ENCODE measurements around the gene BOC. TPM values are rescaled to one million over a fixed set of nuclear protein-coding genes. Genes with fewer than 3 reads are reported as not detected.

BOC gene
- total RNA-seq, result 114 and 130 TPM in 2 replicates
- long read RNA-seq, partial matches to known transcripts, result 9 of 20 reads
- long read RNA-seq, other reads (novel, unspliced or antisense), result 8 of 20 reads

- no peaks in the 10 kb centered on the region for H3K9me3 Mint-ChIP-seq
- H3K4me3 Mint-ChIP-seq, result peak within 1 kb of the TSS; percentile 92
- H3K36me3 Mint-ChIP-seq (ENCODE audit: low read depth), result peaks cover 8% of the 10 kb centered on the region
- peaks cover 16% of the 10 kb centered on the region for H3K27me3 Mint-ChIP-seq (ENCODE audit: low read depth)
- peak; percentile 26 for DNase-seq (ENCODE audit: low read depth, low spot score)
- peak within 1 kb of the TSS; percentile 97 for H3K27ac Mint-ChIP-seq (ENCODE audit: unreplicated experiment)
- TF ChIP-seq CTCF (conservative IDR thresholded peaks at IDR 0.05), result no peak
- peaks cover 74% of the 10 kb centered on the region for H3K4me1 Mint-ChIP-seq
Measured at GRCh38 chr3:113211330-113212149, at the start of gene BOC. BOC (plus strand) TSS chr3:113211557; CDS start chr3:113249803, 38,246 bp downstream.

GRCh38 chr3:113161661-113162060 lies 49.7 kb upstream of the BOC start:
- Mint-ChIP-seq H3K36me3 (ENCODE audit: low read depth) (no peaks in the 10 kb centered on the region), H3K27me3 (ENCODE audit: low read depth) (no peaks in the 10 kb centered on the region), H3K4me1 (peaks cover 23% of the 10 kb centered on the region), H3K27ac (ENCODE audit: unreplicated experiment) (no peak overlapping the region), H3K9me3 (no peaks in the 10 kb centered on the region), H3K4me3 (no peak overlapping the region)
- no peak for TF ChIP-seq CTCF (conservative IDR thresholded peaks at IDR 0.05)
- DNase-seq (ENCODE audit: low read depth, low spot score), result no peak

GRCh38 chr3:113163152-113163551 lies 48.2 kb upstream of the BOC start:
- no peak overlapping the region for H3K4me3 Mint-ChIP-seq
- no peak for DNase-seq (ENCODE audit: low read depth, low spot score)
- H3K4me1 Mint-ChIP-seq, result peaks cover 18% of the 10 kb centered on the region
- H3K9me3 Mint-ChIP-seq, result no peaks in the 10 kb centered on the region
- no peaks in the 10 kb centered on the region for H3K27me3 Mint-ChIP-seq (ENCODE audit: low read depth)
- TF ChIP-seq CTCF (conservative IDR thresholded peaks at IDR 0.05), result no peak
- peak overlapping the region; percentile 45 for H3K27ac Mint-ChIP-seq (ENCODE audit: unreplicated experiment)
- no peaks in the 10 kb centered on the region for H3K36me3 Mint-ChIP-seq (ENCODE audit: low read depth)

- H3K27ac Mint-ChIP-seq (ENCODE audit: unreplicated experiment), result no peak overlapping the region
- no peaks in the 10 kb centered on the region for H3K36me3 Mint-ChIP-seq (ENCODE audit: low read depth)
- no peaks in the 10 kb centered on the region for H3K27me3 Mint-ChIP-seq (ENCODE audit: low read depth)
- no peak overlapping the region for H3K4me3 Mint-ChIP-seq
- no peaks in the 10 kb centered on the region for H3K9me3 Mint-ChIP-seq
- no peak for TF ChIP-seq CTCF (conservative IDR thresholded peaks at IDR 0.05)
- H3K4me1 Mint-ChIP-seq, result peaks cover 32% of the 10 kb centered on the region
- no peak for DNase-seq (ENCODE audit: low read depth, low spot score)
Measured at GRCh38 chr3:113165841-113166240, 45.5 kb upstream of the BOC start.

- no peaks in the 10 kb centered on the region for H3K36me3 Mint-ChIP-seq (ENCODE audit: low read depth)
- H3K4me1 Mint-ChIP-seq, result peaks cover 32% of the 10 kb centered on the region
- TF ChIP-seq CTCF (conservative IDR thresholded peaks at IDR 0.05), result no peak
- no peak overlapping the region for H3K4me3 Mint-ChIP-seq
- H3K27ac Mint-ChIP-seq (ENCODE audit: unreplicated experiment), result peak overlapping the region; percentile 4
- no peaks in the 10 kb centered on the region for H3K27me3 Mint-ChIP-seq (ENCODE audit: low read depth)
- no peak for DNase-seq (ENCODE audit: low read depth, low spot score)
- no peaks in the 10 kb centered on the region for H3K9me3 Mint-ChIP-seq
Measured at GRCh38 chr3:113166357-113166718, 45.0 kb upstream of the BOC start.

Measured in neural crest cell (in vitro differentiated cells).